KMS-11 (cell line): ENCODE measurements around the gene DCTN3.

Experiments used
- H2AFZ ChIP-seq: fragments of 200-600 bp; sonication (generic); 2 replicates; pipeline ENCODE4 v1.6.1; 2016; ENCODE audit warnings: antibody characterized with exemption, mixed run types, low read depth
- H3K27ac ChIP-seq: fragments of 200-600 bp; sonication (generic); 2 replicates; pipeline ENCODE4 v1.6.1; 2016; ENCODE audit warnings: mild to moderate bottlenecking, mixed run types
- H3K27me3 ChIP-seq: fragments of 200-600 bp; sonication (generic); 2 replicates; pipeline ENCODE4 v1.6.1; 2017; ENCODE audit warnings: mild to moderate bottlenecking, low read depth, mixed run types, moderate library complexity; ENCODE audit not compliant: insufficient read depth
- H3K36me3 ChIP-seq: fragments of 200-600 bp; sonication (generic); 2 replicates; pipeline ENCODE4 v1.6.1; 2017; ENCODE audit warnings: mild to moderate bottlenecking, mixed run types; ENCODE audit not compliant: insufficient read depth
- H3K4me1 ChIP-seq: fragments of 200-600 bp; sonication (generic); 2 replicates; pipeline ENCODE4 v1.6.1; 2016; ENCODE audit warnings: mild to moderate bottlenecking, low read depth, mixed run types; ENCODE audit not compliant: poor library complexity, severe bottlenecking
- H3K4me2 ChIP-seq: fragments of 200-600 bp; sonication (generic); 2 replicates; pipeline ENCODE4 v1.7.0; 2016; ENCODE audit warnings: mild to moderate bottlenecking, mixed run types
- H3K4me3 ChIP-seq: fragments of 200-600 bp; sonication (generic); IDR thresholded peaks from 2 replicates; pipeline ENCODE4 v1.6.1; 2017; ENCODE audit warnings: low read depth, low read length, mixed read lengths; ENCODE audit not compliant: insufficient read depth
- H3K79me2 ChIP-seq: fragments of 200-600 bp; sonication (generic); 2 replicates; pipeline ENCODE4 v1.6.1; 2016; ENCODE audit warnings: low read depth, mixed run types; ENCODE audit not compliant: insufficient read depth
- H3K9ac ChIP-seq: fragments of 200-600 bp; sonication (generic); 2 replicates; pipeline ENCODE4 v1.6.1; 2016; ENCODE audit warnings: mild to moderate bottlenecking, mixed run types
- H4K20me1 ChIP-seq: fragments of 200-600 bp; sonication (generic); 2 replicates; pipeline ENCODE4 v1.6.1; 2016; ENCODE audit warnings: mild to moderate bottlenecking, mixed run types; ENCODE audit not compliant: insufficient read depth
- TF ChIP-seq, protein P1 (sequence below): fragments of 200-600 bp; sonication (generic); conservative IDR thresholded peaks from 2 replicates; pipeline ENCODE4 v1.6.1; 2017; ENCODE audit warnings: low read depth, mild to moderate bottlenecking, antibody characterized with exemption, low read length, moderate library complexity, mixed read lengths

DCTN3 gene

DNA sequence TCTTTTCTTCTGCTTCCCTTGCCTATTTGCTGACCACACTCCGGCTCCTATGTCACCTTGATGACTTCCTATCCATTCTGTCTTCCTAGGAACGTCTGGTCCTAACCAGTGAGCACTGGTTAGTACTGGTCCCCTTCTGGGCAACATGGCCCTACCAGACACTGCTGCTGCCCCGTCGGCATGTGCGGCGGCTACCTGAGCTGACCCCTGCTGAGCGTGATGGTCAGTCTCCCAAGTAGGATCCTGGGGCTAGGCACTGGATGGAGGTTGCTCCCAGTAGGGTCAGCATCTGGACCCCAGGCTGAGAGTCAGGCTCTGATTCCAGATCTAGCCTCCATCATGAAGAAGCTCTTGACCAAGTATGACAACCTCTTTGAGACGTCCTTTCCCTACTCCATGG lies 28.4 kb upstream of the DCTN3 start:
- no peak overlapping the region for H3K4me2 ChIP-seq
- no peaks in the 10 kb centered on the region for H4K20me1 ChIP-seq
- H3K4me3 ChIP-seq = no peak overlapping the region
- peaks cover 31% of the 10 kb centered on the region for H3K4me1 ChIP-seq
- TF ChIP-seq, protein P1, sequence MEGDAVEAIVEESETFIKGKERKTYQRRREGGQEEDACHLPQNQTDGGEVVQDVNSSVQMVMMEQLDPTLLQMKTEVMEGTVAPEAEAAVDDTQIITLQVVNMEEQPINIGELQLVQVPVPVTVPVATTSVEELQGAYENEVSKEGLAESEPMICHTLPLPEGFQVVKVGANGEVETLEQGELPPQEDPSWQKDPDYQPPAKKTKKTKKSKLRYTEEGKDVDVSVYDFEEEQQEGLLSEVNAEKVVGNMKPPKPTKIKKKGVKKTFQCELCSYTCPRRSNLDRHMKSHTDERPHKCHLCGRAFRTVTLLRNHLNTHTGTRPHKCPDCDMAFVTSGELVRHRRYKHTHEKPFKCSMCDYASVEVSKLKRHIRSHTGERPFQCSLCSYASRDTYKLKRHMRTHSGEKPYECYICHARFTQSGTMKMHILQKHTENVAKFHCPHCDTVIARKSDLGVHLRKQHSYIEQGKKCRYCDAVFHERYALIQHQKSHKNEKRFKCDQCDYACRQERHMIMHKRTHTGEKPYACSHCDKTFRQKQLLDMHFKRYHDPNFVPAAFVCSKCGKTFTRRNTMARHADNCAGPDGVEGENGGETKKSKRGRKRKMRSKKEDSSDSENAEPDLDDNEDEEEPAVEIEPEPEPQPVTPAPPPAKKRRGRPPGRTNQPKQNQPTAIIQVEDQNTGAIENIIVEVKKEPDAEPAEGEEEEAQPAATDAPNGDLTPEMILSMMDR = no peak
- no peak overlapping the region for H2AFZ ChIP-seq
- no peaks in the 10 kb centered on the region for H3K27me3 ChIP-seq
- H3K79me2 ChIP-seq = peaks cover 11% of the 10 kb centered on the region; the same call in 1 of the 2 replicates
- no peaks in the 10 kb centered on the region for H3K36me3 ChIP-seq
- H3K9ac ChIP-seq = no peak overlapping the region
- H3K27ac ChIP-seq = no peak overlapping the region

DNA sequence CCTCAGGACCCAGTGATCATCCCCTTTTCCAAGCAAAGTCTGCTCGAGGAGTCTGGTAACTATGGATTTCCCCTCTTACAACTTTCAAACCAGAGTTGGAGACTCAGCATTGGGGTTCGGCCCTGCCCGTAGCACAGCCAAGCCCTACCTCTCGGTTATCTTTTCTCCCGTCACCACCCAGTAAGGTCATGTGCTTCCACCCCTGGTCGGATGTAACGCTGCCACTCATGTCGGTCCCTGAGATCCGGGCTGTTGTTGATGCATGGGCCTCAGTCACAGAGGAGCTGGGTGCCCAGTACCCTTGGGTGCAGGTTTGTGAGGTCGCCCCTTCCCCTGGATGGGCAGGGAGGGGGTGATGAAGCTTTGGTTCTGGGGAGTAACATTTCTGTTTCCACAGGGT lies 27.4 kb upstream of the DCTN3 start:
- Histone ChIP-seq H4K20me1 (no peaks in the 10 kb centered on the region), H3K36me3 (no peaks in the 10 kb centered on the region), H3K79me2 (peaks cover 11% of the 10 kb centered on the region; the same call in 1 of the 2 replicates), H3K4me2 (peak overlapping the region; percentile 95), H3K27me3 (no peaks in the 10 kb centered on the region), H3K4me3 (no peak overlapping the region), H3K27ac (no peak overlapping the region), H3K4me1 (peaks cover 31% of the 10 kb centered on the region), H2AFZ (no peak overlapping the region), H3K9ac (no peak overlapping the region; the same call in 1 of the 2 replicates)
- TF ChIP-seq, protein P1 = no peak

DNA sequence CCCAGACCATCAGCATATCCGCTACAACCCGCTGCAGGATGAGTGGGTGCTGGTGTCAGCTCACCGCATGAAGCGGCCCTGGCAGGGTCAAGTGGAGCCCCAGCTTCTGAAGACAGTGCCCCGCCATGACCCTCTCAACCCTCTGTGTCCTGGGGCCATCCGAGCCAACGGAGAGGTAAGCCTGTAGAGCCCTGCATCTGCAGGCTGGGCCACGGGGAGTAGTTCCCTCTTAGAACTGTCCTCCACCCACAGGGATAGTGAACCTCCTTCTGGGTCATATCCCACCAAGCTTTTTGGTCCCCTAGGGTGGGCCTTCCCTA lies 26.7 kb upstream of the DCTN3 start:
- peaks cover 11% of the 10 kb centered on the region; the same call in 1 of the 2 replicates for H3K79me2 ChIP-seq
- no peak overlapping the region for H3K4me3 ChIP-seq
- H3K4me1 ChIP-seq = peaks cover 31% of the 10 kb centered on the region
- peak overlapping the region; percentile 48 for H3K27ac ChIP-seq
- peak overlapping the region; percentile 67 for H3K9ac ChIP-seq
- peak overlapping the region; percentile 92 for H2AFZ ChIP-seq
- TF ChIP-seq, protein P1 = no peak
- H3K4me2 ChIP-seq = peak overlapping the region; percentile 95
- no peaks in the 10 kb centered on the region for H3K36me3 ChIP-seq
- H4K20me1 ChIP-seq = no peaks in the 10 kb centered on the region
- H3K27me3 ChIP-seq = no peaks in the 10 kb centered on the region

DNA sequence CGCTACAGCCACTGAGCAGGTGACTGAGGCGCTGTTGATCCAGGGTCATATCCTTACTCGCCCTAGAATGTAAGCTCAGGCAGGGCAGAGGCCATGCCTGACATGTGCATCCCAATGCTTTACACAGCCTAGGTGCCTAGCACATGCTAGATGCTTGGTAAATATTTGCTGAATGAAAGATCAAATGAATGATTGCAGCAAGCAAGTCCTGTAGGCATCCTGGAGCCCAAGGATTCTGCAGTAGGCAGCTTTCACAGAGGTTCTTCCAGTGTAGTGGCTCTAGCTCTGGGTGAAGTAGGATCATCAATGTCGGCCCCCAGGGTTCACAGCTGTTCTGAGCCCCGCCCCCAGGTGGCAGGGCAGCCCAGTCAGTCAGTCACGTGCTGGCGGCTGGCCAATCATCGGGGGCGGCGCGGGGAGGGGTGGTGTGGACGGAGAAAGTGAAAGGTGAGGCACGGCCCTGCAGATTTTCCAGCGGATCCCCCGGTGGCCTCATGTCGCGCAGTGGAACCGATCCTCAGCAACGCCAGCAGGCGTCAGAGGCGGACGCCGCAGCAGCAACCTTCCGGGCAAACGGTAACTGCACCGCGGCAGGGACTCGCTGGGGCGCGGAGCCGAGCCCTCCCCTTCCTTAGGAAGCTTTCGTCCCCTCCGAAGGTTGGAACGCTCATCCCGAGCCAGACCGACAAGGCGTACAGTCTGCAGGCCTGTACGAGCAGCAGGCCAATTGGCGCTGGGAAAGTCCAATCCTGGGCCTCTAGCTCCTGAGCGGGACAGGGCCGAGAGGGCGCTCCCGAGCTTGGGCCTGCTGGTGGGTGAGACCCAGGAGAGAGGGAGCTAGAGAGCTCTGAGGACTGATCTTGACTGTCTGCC lies 26.2 kb upstream of the DCTN3 start, which contains the start of gene GALT:
GALT (plus strand) TSS at position 465 of the 873 bp plus-strand sequence; CDS start at position 495, 30 bp downstream.
- no peak within 1 kb of the TSS for H3K4me3 ChIP-seq
- H2AFZ ChIP-seq = peak within 1 kb of the TSS; percentile 92
- H3K27ac ChIP-seq = peak within 1 kb of the TSS; percentile 48
- H4K20me1 ChIP-seq = no peaks in the 10 kb centered on the region
- H3K4me1 ChIP-seq = peaks cover 31% of the 10 kb centered on the region
- H3K79me2 ChIP-seq = peaks cover 11% of the 10 kb centered on the region; the same call in 1 of the 2 replicates
- peak within 1 kb of the TSS; percentile 67 for H3K9ac ChIP-seq
- H3K4me2 ChIP-seq = peak within 1 kb of the TSS; percentile 95
- H3K36me3 ChIP-seq = no peaks in the 10 kb centered on the region
- TF ChIP-seq, protein P1 = peak; percentile 58
- H3K27me3 ChIP-seq = no peaks in the 10 kb centered on the region
